WTC11 (cell line): ENCODE data around the gene LRRC8D. TPM values are rescaled to one million over a fixed set of nuclear protein-coding genes. Genes with fewer than 3 reads are reported as not detected.

Experiments used
- ATAC-seq: fragments of 200-7000 bp; cut with Tn5 transposase; 2 replicates; pipeline ENCODE4 v1.10.0; 2021; ENCODE audit warnings: mild to moderate bottlenecking, moderate library complexity
- CTCF ChIA-PET: fragments of 300-600 bp; sonication (Branson Sonifier 250); formaldehyde crosslinking; loops from one replicate; lab custom pipeline; 2021; ENCODE audit warnings: antibody characterized with exemption; lab: Charles Lee
- POLR2A ChIA-PET: fragments of 350-600 bp; sonication (Branson Sonifier 250); formaldehyde crosslinking; loops from one replicate; lab custom pipeline; 2021; ENCODE audit warnings: antibody characterized with exemption; lab: Charles Lee
- DNase-seq: peaks from one replicate; pipeline ENCODE4 v3.0.0; 2021; ENCODE audit warnings: low spot score
- H3K27ac Mint-ChIP-seq: 2 replicates; pipeline ENCODE4 v1.8.0; 2021; ENCODE audit warnings: mixed read lengths
- H3K27me3 Mint-ChIP-seq: 2 replicates; pipeline ENCODE4 v1.8.0; 2021; ENCODE audit warnings: low read depth, mild to moderate bottlenecking, moderate library complexity, mixed read lengths
- H3K36me3 Mint-ChIP-seq: 2 replicates; pipeline ENCODE4 v1.8.0; 2021; ENCODE audit warnings: mixed read lengths
- H3K4me1 Mint-ChIP-seq: 2 replicates; pipeline ENCODE4 v1.8.0; 2022; ENCODE audit warnings: mixed read lengths
- H3K4me3 Mint-ChIP-seq: 2 replicates; pipeline ENCODE4 v1.8.0; 2021; ENCODE audit warnings: mild to moderate bottlenecking, moderate library complexity, mixed read lengths
- H3K9me3 Mint-ChIP-seq: 2 replicates; pipeline ENCODE4 v1.8.0; 2021; ENCODE audit warnings: mixed read lengths
- ELF4 ChIP-seq: sonication (generic); formaldehyde crosslinking; IDR thresholded peaks from 2 replicates; pipeline ENCODE4 v1.8.1; 2022; ENCODE audit warnings: low read depth, mild to moderate bottlenecking, moderate library complexity, missing genetic modification reagents
- SOX15 ChIP-seq: fragments of 250-450 bp; sonication (Bioruptor Pico); IDR thresholded peaks from 2 replicates; pipeline ENCODE4 v1.9.0; 2021; ENCODE audit warnings: mild to moderate bottlenecking
- SP1 ChIP-seq: sonication (generic); formaldehyde crosslinking; conservative IDR thresholded peaks from 2 replicates; pipeline ENCODE4 v1.8.1; 2022; ENCODE audit warnings: missing genetic modification reagents
- ZBTB21 ChIP-seq: sonication (generic); formaldehyde crosslinking; IDR thresholded peaks from 2 replicates; pipeline ENCODE4 v1.8.1; 2023; ENCODE audit warnings: mild to moderate bottlenecking, missing genetic modification reagents, borderline replicate concordance
- ZNF219 ChIP-seq: sonication (generic); formaldehyde crosslinking; IDR thresholded peaks from 2 replicates; pipeline ENCODE4 v1.8.0; 2023; ENCODE audit warnings: missing genetic modification reagents, mild to moderate bottlenecking, borderline replicate concordance
- total RNA-seq: library from RNA; stranded (reverse); gene quantifications from 3 replicates; pipeline ENCODE4 v1.2.3, GENCODE V29; 2021
- TF ChIP-seq, protein P1 (sequence below): fragments of 250-450 bp; sonication (Bioruptor Pico); IDR thresholded peaks from 2 replicates; pipeline ENCODE4 v1.9.0; 2021; ENCODE audit warnings: mild to moderate bottlenecking
- TF ChIP-seq, protein P2 (sequence below): sonication (generic); formaldehyde crosslinking; IDR thresholded peaks from 2 replicates; pipeline ENCODE4 v1.8.0; 2023; ENCODE audit warnings: missing genetic modification reagents, mild to moderate bottlenecking, borderline replicate concordance
- TF ChIP-seq, protein P3 (sequence below): fragments of 250-450 bp; sonication (Bioruptor Pico); IDR thresholded peaks from 2 replicates; pipeline ENCODE4 v1.9.0; 2021; ENCODE audit warnings: moderate library complexity, mild to moderate bottlenecking, inconsistent platforms, borderline replicate concordance

The LRRC8D gene
- total RNA-seq, 1 experiment from 2014 or later, result 42.6 TPM

DNA sequence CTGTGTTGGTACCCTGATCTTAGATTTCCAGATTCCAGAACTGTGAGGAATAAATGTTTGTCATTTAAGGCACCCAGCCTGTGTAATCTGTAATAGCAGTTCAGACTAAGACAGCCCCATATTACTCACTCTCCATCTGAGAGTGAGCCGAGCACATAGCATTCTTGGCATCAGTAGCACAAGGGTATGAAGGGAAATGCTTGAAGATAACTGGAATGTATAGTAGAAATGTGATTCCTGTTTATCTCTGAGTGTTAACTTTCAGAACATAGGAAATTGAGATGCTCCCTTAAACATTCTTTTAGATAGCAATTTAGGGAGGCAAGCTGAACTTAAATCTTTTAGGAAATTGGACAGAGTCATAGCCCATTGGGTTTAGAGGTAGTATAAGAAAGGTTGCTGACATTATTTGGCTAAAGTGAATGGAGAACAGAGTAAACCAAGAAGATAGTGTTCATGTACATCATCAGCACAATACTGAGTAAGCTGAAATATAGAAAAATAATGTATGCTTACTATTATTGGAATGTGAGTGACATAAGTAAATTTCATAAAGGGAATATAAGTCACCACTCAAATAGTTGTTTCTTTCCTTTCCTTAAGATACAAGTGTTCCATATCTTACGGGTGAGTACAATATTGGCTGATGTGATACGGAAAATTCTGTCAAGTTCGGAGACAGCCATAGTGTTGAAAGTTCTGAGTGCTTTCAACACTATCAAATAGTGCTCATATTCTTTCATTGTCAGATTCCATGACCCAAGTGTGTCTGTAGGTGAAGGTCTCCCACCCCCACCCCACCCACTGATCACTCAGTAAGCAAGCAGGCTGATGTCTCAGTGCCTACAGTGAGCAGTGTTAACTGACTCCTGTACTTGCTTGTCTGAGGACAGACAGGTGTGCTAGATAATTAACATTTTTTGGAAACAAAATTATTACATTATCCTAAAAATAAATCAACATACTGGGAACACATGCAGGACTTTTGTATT lies 73.7 kb downstream of the LRRC8D start:
- CTCF ChIA-PET, result no interaction called here
- TF ChIP-seq ZBTB21 (CRISPR knock-in tag), result no peak
- TF ChIP-seq, protein P1, sequence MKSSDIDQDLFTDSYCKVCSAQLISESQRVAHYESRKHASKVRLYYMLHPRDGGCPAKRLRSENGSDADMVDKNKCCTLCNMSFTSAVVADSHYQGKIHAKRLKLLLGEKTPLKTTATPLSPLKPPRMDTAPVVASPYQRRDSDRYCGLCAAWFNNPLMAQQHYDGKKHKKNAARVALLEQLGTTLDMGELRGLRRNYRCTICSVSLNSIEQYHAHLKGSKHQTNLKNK (CRISPR knock-in tag), result no peak
- TF ChIP-seq, protein P2, sequence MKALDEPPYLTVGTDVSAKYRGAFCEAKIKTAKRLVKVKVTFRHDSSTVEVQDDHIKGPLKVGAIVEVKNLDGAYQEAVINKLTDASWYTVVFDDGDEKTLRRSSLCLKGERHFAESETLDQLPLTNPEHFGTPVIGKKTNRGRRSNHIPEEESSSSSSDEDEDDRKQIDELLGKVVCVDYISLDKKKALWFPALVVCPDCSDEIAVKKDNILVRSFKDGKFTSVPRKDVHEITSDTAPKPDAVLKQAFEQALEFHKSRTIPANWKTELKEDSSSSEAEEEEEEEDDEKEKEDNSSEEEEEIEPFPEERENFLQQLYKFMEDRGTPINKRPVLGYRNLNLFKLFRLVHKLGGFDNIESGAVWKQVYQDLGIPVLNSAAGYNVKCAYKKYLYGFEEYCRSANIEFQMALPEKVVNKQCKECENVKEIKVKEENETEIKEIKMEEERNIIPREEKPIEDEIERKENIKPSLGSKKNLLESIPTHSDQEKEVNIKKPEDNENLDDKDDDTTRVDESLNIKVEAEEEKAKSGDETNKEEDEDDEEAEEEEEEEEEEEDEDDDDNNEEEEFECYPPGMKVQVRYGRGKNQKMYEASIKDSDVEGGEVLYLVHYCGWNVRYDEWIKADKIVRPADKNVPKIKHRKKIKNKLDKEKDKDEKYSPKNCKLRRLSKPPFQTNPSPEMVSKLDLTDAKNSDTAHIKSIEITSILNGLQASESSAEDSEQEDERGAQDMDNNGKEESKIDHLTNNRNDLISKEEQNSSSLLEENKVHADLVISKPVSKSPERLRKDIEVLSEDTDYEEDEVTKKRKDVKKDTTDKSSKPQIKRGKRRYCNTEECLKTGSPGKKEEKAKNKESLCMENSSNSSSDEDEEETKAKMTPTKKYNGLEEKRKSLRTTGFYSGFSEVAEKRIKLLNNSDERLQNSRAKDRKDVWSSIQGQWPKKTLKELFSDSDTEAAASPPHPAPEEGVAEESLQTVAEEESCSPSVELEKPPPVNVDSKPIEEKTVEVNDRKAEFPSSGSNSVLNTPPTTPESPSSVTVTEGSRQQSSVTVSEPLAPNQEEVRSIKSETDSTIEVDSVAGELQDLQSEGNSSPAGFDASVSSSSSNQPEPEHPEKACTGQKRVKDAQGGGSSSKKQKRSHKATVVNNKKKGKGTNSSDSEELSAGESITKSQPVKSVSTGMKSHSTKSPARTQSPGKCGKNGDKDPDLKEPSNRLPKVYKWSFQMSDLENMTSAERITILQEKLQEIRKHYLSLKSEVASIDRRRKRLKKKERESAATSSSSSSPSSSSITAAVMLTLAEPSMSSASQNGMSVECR (CRISPR knock-in tag), result no peak
- TF ChIP-seq, all 79 proteins: peak for 0
- Mint-ChIP-seq H3K27me3 (no peaks in the 10 kb centered on the region), H3K9me3 (no peaks in the 10 kb centered on the region), H3K4me3 (no peak overlapping the region), H3K4me1 (peaks cover 40% of the 10 kb centered on the region), H3K36me3 (no peaks in the 10 kb centered on the region), H3K27ac (0 out of 2 replicates have a peak overlapping the region, but pooled peaks have one; percentile 48)
- no peak for DNase-seq
- no peak for ATAC-seq
- POLR2A ChIA-PET, result no interaction called here

DNA sequence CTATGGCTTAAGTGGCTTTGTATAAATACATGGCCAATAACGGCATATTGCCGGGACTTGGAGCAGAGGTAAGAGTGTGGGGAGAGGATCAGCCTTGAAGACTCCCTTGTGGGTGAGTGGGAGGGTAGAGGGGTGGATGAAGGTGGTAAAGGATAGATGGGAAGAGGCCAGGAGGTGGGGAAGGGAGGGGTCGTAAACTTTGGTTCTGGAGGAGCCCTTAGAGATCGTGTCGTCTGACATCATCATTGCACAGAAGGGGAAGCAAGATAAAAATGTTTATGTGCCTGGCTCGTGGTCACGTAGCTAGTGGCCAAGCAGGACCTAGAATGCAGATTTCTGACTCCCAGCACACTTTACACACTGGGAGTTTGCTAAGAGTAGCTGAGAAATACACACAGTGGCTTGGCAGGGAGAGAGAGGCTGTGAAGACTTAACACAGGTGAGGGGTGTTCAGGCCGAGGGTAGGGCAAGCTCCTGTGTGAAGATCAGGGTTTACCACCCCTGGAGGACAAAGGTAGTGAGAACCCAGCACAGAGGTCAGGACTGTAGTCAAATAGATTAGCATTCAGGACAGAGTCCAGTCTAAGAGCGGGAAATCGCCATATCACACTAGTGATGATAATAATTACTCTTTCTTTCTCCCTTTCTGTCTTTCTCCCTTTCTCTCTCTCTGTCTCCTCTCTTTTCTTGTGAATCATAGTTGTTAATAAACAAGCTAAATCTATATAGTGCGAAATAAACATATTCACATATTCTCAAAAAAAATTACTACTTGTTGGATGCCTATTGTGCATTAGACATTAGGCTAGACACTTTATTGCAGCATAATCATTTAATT lies 75.5 kb downstream of the LRRC8D start:
- CTCF ChIA-PET, result no interaction called here
- no peaks in the 10 kb centered on the region for H3K9me3 Mint-ChIP-seq
- no peaks in the 10 kb centered on the region for H3K36me3 Mint-ChIP-seq
- H3K27me3 Mint-ChIP-seq, result no peaks in the 10 kb centered on the region
- DNase-seq (no peak), ATAC-seq (peak; percentile 63)
- POLR2A ChIA-PET, result no interaction called here
- H3K4me3 Mint-ChIP-seq, result no peak overlapping the region
- no peak overlapping the region; the same call in 1 of the 2 replicates for H3K27ac Mint-ChIP-seq
- peaks cover 46% of the 10 kb centered on the region for H3K4me1 Mint-ChIP-seq
- TF ChIP-seq, protein P3, sequence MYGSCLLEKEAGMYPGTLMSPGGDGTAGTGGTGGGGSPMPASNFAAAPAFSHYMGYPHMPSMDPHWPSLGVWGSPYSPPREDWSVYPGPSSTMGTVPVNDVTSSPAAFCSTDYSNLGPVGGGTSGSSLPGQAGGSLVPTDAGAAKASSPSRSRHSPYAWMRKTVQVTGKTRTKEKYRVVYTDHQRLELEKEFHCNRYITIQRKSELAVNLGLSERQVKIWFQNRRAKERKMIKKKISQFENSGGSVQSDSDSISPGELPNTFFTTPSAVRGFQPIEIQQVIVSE (CRISPR knock-in tag), result no peak
- TF ChIP-seq ELF4 (CRISPR knock-in tag), result no peak

DNA sequence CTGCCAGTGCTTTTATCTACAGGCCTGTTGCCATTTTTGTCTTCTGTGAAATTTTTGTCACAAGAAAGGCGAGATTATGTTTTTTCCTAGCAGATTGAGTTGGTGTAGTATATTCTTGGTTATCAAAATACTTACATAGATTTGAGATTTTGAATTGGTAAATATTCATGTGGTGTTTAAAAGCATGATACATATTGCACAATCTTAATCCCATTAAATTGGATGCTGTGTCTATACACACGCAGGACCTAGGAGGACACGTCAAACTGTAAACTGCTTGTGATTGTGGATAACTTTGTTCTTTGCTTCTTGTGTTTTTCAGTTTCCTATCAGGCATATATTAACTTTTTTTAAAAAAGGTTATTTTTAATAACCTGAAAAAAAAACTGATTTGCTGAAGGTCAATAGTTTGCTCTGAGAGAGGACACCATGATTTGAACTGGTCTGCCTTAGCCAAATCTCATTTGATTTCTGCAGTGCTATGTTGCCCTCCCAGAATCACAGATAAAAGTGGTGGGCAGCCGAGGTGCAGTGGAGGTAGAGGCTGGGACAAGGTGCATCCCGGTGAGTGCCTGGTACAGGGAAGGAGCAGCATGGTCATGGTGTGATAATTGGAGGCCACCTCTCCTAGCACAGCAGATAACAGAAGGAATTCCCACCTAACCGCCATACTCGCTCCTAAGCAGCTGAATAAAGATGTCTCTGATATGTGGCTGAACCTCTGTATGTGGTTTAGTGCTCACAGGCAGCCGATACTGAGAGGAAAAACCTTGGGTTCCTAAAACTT lies 76.7 kb downstream of the LRRC8D start:
- no peak for ATAC-seq
- H3K27me3 Mint-ChIP-seq, result no peaks in the 10 kb centered on the region
- H3K4me3 Mint-ChIP-seq, result no peak overlapping the region
- CTCF ChIA-PET, result interaction anchor here (1.1 kb wide), 1 partner anchor 54 kb away, joined by 3 read pairs; no protein-coding TSS in a partner anchor
- no peaks in the 10 kb centered on the region for H3K9me3 Mint-ChIP-seq
- no peaks in the 10 kb centered on the region for H3K36me3 Mint-ChIP-seq
- peaks cover 44% of the 10 kb centered on the region for H3K4me1 Mint-ChIP-seq
- peak overlapping the region; percentile 64; the same call in 1 of the 2 replicates for H3K27ac Mint-ChIP-seq
- POLR2A ChIA-PET, result no interaction called here
- TF ChIP-seq SP1 (CRISPR knock-in tag), result no peak
- TF ChIP-seq ZNF219 (CRISPR knock-in tag), result no peak
- no peak for TF ChIP-seq SOX15 (CRISPR knock-in tag)
- TF ChIP-seq, protein P3 (CRISPR knock-in tag), result no peak
- no peak for DNase-seq
